ENCODE results near the gene C19orf12. TPM values are rescaled to one million over a fixed set of nuclear protein-coding genes. Genes with fewer than 3 reads are reported as not detected.

Gene C19orf12
- polyA plus RNA-seq, 3 donors, result 20.3 to 21.0 (median 20.7) TPM

GRCh38 chr19:29697523-29698261 lies 17.4 kb downstream of the C19orf12 start:
- no peak for DNase-seq (ENCODE audit: low read depth in 3 of 3, low spot score in 2 of 3)

GRCh38 chr19:29696565-29696846 lies 18.6 kb downstream of the C19orf12 start:
- DNase-seq (ENCODE audit: low read depth in 3 of 3, low spot score in 2 of 3), result no peak

- no peak for DNase-seq (ENCODE audit: low read depth in 3 of 3, low spot score in 2 of 3)
These were observed 19.1 kb downstream of the C19orf12 start for GRCh38 chr19:29695765-29696564.

GRCh38 chr19:29694669-29695627 lies 20.1 kb downstream of the C19orf12 start:
- DNase-seq (ENCODE audit: low read depth in 3 of 3, low spot score in 2 of 3), result no peak

- no peak for DNase-seq (ENCODE audit: low read depth in 3 of 3, low spot score in 2 of 3)
These were observed 20.9 kb downstream of the C19orf12 start for GRCh38 chr19:29694161-29694560.

GRCh38 chr19:29690842-29691241 lies 24.2 kb downstream of the C19orf12 start:
- no peak for DNase-seq (ENCODE audit: low read depth in 3 of 3, low spot score in 2 of 3)

GRCh38 chr19:29687897-29688728 lies 26.9 kb downstream of the C19orf12 start:
- DNase-seq (ENCODE audit: low read depth in 3 of 3, low spot score in 2 of 3), result no peak

- no peak for DNase-seq (ENCODE audit: low read depth in 3 of 3, low spot score in 2 of 3)
These were observed 27.7 kb downstream of the C19orf12 start for GRCh38 chr19:29687244-29687896.

- no peak for DNase-seq (ENCODE audit: low read depth in 3 of 3, low spot score in 2 of 3)
These were observed 28.7 kb downstream of the C19orf12 start for GRCh38 chr19:29686285-29686805.

GRCh38 chr19:29685326-29685725 lies 29.7 kb downstream of the C19orf12 start:
- DNase-seq (ENCODE audit: low read depth in 3 of 3, low spot score in 2 of 3), result no peak

GRCh38 chr19:29683009-29683408 lies 32.1 kb downstream of the C19orf12 start:
- no peak for DNase-seq (ENCODE audit: low read depth in 3 of 3, low spot score in 2 of 3)

- no peak for DNase-seq (ENCODE audit: low read depth in 3 of 3, low spot score in 2 of 3)
These were observed 32.7 kb downstream of the C19orf12 start for GRCh38 chr19:29682236-29682895.

- DNase-seq (ENCODE audit: low read depth in 3 of 3, low spot score in 2 of 3), result no peak
These were observed 33.4 kb downstream of the C19orf12 start for GRCh38 chr19:29681422-29682235.

GRCh38 chr19:29680937-29681336 lies 34.1 kb downstream of the C19orf12 start:
- no peak for DNase-seq (ENCODE audit: low read depth in 3 of 3, low spot score in 2 of 3)

GRCh38 chr19:29680447-29680846 lies 34.6 kb downstream of the C19orf12 start:
- DNase-seq (ENCODE audit: low read depth in 3 of 3, low spot score in 2 of 3), result no peak

- no peak for DNase-seq (ENCODE audit: low read depth in 3 of 3, low spot score in 2 of 3)
These were observed 35.4 kb downstream of the C19orf12 start for GRCh38 chr19:29679598-29680210.

- no peak for DNase-seq (ENCODE audit: low read depth in 3 of 3, low spot score in 2 of 3)
These were observed 36.5 kb downstream of the C19orf12 start for GRCh38 chr19:29678484-29679106.
